KMS-11 (cell line): ENCODE data around the gene TXNRD1.

ENCODE experiments used
- H2AFZ ChIP-seq: fragments of 200-600 bp; sonication (generic); 2 replicates; pipeline ENCODE4 v1.6.1; 2016; ENCODE audit warnings: antibody characterized with exemption, mixed run types, low read depth
- H3K27ac ChIP-seq: fragments of 200-600 bp; sonication (generic); 2 replicates; pipeline ENCODE4 v1.6.1; 2016; ENCODE audit warnings: mild to moderate bottlenecking, mixed run types
- H3K27me3 ChIP-seq: fragments of 200-600 bp; sonication (generic); 2 replicates; pipeline ENCODE4 v1.6.1; 2017; ENCODE audit warnings: mild to moderate bottlenecking, low read depth, mixed run types, moderate library complexity; ENCODE audit not compliant: insufficient read depth
- H3K36me3 ChIP-seq: fragments of 200-600 bp; sonication (generic); 2 replicates; pipeline ENCODE4 v1.6.1; 2017; ENCODE audit warnings: mild to moderate bottlenecking, mixed run types; ENCODE audit not compliant: insufficient read depth
- H3K4me1 ChIP-seq: fragments of 200-600 bp; sonication (generic); 2 replicates; pipeline ENCODE4 v1.6.1; 2016; ENCODE audit warnings: mild to moderate bottlenecking, low read depth, mixed run types; ENCODE audit not compliant: poor library complexity, severe bottlenecking
- H3K4me2 ChIP-seq: fragments of 200-600 bp; sonication (generic); 2 replicates; pipeline ENCODE4 v1.7.0; 2016; ENCODE audit warnings: mild to moderate bottlenecking, mixed run types
- H3K4me3 ChIP-seq: fragments of 200-600 bp; sonication (generic); IDR thresholded peaks from 2 replicates; pipeline ENCODE4 v1.6.1; 2017; ENCODE audit warnings: low read depth, low read length, mixed read lengths; ENCODE audit not compliant: insufficient read depth
- H3K79me2 ChIP-seq: fragments of 200-600 bp; sonication (generic); 2 replicates; pipeline ENCODE4 v1.6.1; 2016; ENCODE audit warnings: low read depth, mixed run types; ENCODE audit not compliant: insufficient read depth
- H3K9ac ChIP-seq: fragments of 200-600 bp; sonication (generic); 2 replicates; pipeline ENCODE4 v1.6.1; 2016; ENCODE audit warnings: mild to moderate bottlenecking, mixed run types
- H4K20me1 ChIP-seq: fragments of 200-600 bp; sonication (generic); 2 replicates; pipeline ENCODE4 v1.6.1; 2016; ENCODE audit warnings: mild to moderate bottlenecking, mixed run types; ENCODE audit not compliant: insufficient read depth
- CTCF ChIP-seq: fragments of 200-600 bp; sonication (generic); conservative IDR thresholded peaks from 2 replicates; pipeline ENCODE4 v1.6.1; 2017; ENCODE audit warnings: low read depth, mild to moderate bottlenecking, antibody characterized with exemption, low read length, moderate library complexity, mixed read lengths

TXNRD1 gene

GRCh38 chr12:104243971-104244370 is 28.4 kb downstream of the TXNRD1 start:
- Histone ChIP-seq H3K79me2 (no peaks in the 10 kb centered on the region), H2AFZ (no peak overlapping the region), H3K4me2 (no peak overlapping the region), H3K27ac (no peak overlapping the region), H3K4me1 (no peaks in the 10 kb centered on the region), H3K27me3 (no peaks in the 10 kb centered on the region), H3K9ac (no peak overlapping the region), H3K4me3 (no peak overlapping the region), H4K20me1 (no peaks in the 10 kb centered on the region), H3K36me3 (no peaks in the 10 kb centered on the region)
- TF ChIP-seq CTCF = no peak

- H3K27ac ChIP-seq = no peak overlapping the region
- H4K20me1 ChIP-seq = no peaks in the 10 kb centered on the region
- no peak overlapping the region for H3K9ac ChIP-seq
- H3K27me3 ChIP-seq = no peaks in the 10 kb centered on the region
- no peak overlapping the region for H3K4me3 ChIP-seq
- no peaks in the 10 kb centered on the region for H3K36me3 ChIP-seq
- no peaks in the 10 kb centered on the region for H3K79me2 ChIP-seq
- H2AFZ ChIP-seq = no peak overlapping the region
- no peaks in the 10 kb centered on the region for H3K4me1 ChIP-seq
- H3K4me2 ChIP-seq = no peak overlapping the region
- no peak for TF ChIP-seq CTCF
Observed at GRCh38 chr12:104247698-104248097, 32.1 kb downstream of the TXNRD1 start.

GRCh38 chr12:104248444-104248843 is 32.9 kb downstream of the TXNRD1 start:
- Histone ChIP-seq H2AFZ (no peak overlapping the region), H4K20me1 (no peaks in the 10 kb centered on the region), H3K36me3 (no peaks in the 10 kb centered on the region), H3K27me3 (no peaks in the 10 kb centered on the region), H3K4me3 (no peak overlapping the region), H3K4me2 (no peak overlapping the region), H3K4me1 (no peaks in the 10 kb centered on the region), H3K27ac (no peak overlapping the region), H3K9ac (no peak overlapping the region), H3K79me2 (no peaks in the 10 kb centered on the region)
- no peak for TF ChIP-seq CTCF

GRCh38 chr12:104249017-104249416 is 33.4 kb downstream of the TXNRD1 start:
- H4K20me1 ChIP-seq = no peaks in the 10 kb centered on the region

More at GRCh38 chr12:104249017-104249416, 33.4 kb downstream of the TXNRD1 start:
- H3K79me2 ChIP-seq = no peaks in the 10 kb centered on the region
- H3K27me3 ChIP-seq = no peaks in the 10 kb centered on the region
- no peak overlapping the region for H3K9ac ChIP-seq
- no peak overlapping the region for H3K4me3 ChIP-seq
- no peaks in the 10 kb centered on the region for H3K4me1 ChIP-seq
- no peak overlapping the region for H3K27ac ChIP-seq
- no peak overlapping the region for H2AFZ ChIP-seq
- no peaks in the 10 kb centered on the region for H3K36me3 ChIP-seq
- no peak overlapping the region for H3K4me2 ChIP-seq
- TF ChIP-seq CTCF = no peak
